Measurements from ENCODE around the gene SLC10A1. TPM values are rescaled to one million over a fixed set of nuclear protein-coding genes. Genes with fewer than 3 reads are reported as not detected.

The SLC10A1 gene
- not detected in 5 replicates for total RNA-seq (2022; extraction: Qiagen RNA extraction; ENCODE audit: low read depth)

DNA sequence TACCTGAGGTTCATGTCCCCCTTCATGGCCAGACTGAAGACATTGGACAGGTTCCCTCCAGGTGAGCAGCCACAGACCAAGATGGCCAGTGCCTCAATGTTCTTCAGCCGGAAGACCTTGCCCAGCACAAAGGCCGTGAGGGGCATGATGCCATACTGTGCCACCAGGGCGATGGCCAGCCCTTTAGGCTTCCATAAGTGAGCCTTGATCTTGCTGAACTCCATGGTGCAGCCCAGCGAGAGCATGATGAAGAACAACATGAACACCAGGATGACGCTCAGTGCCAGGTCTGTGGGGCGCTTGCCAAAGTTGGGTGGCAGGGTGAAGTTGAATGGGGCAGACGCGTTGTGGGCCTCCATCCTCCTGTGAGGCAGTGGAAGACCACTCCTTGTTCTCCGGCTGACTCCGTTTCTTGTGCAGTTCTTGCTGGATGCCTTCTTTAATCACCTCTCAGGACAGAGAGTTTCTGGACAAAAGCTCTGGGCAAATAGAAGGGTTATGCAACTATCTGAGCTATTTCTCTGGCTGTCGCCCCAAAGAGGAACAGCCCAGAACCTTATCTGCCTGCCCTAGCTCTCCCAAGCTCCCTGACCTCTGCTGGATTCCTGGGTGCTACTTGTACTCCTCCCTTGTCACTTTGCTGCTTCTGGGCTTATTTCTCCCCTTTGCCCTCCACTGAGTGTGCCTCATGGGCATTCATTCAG is at the start of gene SLC10A1:
Gene SLC10A1 (minus strand): TSS at position 445 of the 704 bp plus-strand sequence. CDS start 86 bp downstream, at position 359.

DNA sequence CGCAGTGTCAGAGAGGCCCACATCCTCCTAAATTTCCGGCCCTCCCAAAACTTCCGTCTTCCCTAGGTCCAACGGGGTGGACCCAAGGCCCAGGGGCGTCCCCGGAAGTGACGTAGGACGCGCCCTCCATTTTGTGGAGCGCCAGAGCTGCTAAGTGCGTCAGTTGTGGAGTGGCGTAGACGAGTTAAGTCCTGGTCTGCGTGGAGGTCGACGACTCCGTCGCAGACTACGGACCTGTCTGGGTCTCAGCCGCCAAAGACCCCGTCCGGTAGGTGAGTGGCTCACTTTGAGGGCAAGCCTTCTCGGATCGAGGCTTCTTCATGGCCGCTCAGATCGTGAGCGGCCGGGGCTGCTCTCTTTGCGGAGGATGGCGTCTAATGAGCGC is 30.1 kb downstream of the SLC10A1 start, which contains the start of gene SRSF5:
Gene SRSF5 (plus strand): TSS at position 159 of the 385 bp plus-strand sequence. CDS start 1,015 bp downstream, outside the sequence.

Other genes starting within 250 kb of the SLC10A1 start
- 0.02 TPM in 1 of 5 replicates, not detected in the others for gene CCDC177, start 222.4 kb downstream of the SLC10A1 start, total RNA-seq (2022; extraction: Qiagen RNA extraction; ENCODE audit: low read depth)
- gene SUSD6, start 185.6 kb downstream of the SLC10A1 start, total RNA-seq (2022; extraction: Qiagen RNA extraction; ENCODE audit: low read depth), result 6.6 to 8.3 TPM (median 8.0 TPM) in 5 replicates
- 178 to 394 TPM (median 210 TPM) in 5 replicates for gene SRSF5, start 30.1 kb downstream of the SLC10A1 start, total RNA-seq (2022; extraction: Qiagen RNA extraction; ENCODE audit: low read depth)
- gene SMOC1, start 82.2 kb upstream of the SLC10A1 start, total RNA-seq (2022; extraction: Qiagen RNA extraction; ENCODE audit: low read depth), result 16.7 to 26.5 TPM (median 21.2 TPM) in 5 replicates